Activated T-cell treated with anti-CD3 and anti-CD28 coated beads, Interleukin-2, amount 50 U/mL, for 1 hour (primary cell): Measurements from ENCODE around the gene GRM7.
"Not testable (repeated sequence)": the region's sequence is repeated elsewhere in the genome, so short reads cannot be mapped to it uniquely, and the experiment has no call there.

ENCODE experiments used
- DNase-seq: peaks from one replicate; pipeline ENCODE4 v3.0.0-alpha.2; 2020

GRM7 gene

DNA sequence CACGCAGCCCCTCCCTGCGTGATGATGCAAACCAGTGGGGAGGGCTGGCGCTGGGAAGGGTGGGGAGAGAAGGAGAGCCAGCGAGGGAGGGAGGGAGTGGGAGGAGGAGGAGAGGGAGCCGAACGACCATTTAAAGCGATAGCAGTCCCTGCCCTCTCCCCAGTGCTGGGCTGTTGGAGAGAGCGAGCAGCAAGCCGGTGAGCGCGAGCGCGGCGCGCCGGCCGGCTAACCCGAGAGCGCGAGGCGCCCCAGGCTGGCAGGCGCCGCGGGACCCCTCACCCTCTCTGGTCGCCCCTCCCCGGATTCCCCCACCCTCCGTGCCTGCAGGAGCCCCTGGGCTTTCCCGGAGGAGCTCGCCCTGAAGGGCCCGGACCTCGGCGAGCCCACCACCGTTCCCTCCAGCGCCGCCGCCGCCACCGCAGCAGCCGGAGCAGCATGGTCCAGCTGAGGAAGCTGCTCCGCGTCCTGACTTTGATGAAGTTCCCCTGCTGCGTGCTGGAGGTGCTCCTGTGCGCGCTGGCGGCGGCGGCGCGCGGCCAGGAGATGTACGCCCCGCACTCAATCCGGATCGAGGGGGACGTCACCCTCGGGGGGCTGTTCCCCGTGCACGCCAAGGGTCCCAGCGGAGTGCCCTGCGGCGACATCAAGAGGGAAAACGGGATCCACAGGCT is at the start of gene GRM7:
Gene GRM7, plus strand, starts transcription at position 162 of the 671 bp plus-strand sequence.
- no peak for DNase-seq

DNA sequence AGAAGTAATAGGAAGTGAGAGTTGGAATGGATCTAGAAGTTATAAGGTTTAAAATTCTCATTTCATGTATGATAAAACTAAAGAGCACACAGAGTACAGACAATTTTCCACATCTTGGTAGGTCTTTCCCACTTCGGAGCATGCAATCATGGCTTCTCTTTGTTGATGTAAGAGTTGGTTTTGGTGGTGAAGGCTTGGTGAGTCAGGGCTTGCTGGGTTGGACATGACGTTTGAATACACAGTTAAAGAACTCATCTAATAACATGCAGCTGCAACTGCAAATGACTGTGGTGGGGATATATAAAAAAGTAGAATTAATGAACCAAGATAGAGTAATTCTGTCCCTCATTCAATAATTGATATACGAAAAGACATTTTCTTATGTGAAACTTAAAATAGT is 39.5 kb upstream of the GRM7 start:
- no peak for DNase-seq

DNA sequence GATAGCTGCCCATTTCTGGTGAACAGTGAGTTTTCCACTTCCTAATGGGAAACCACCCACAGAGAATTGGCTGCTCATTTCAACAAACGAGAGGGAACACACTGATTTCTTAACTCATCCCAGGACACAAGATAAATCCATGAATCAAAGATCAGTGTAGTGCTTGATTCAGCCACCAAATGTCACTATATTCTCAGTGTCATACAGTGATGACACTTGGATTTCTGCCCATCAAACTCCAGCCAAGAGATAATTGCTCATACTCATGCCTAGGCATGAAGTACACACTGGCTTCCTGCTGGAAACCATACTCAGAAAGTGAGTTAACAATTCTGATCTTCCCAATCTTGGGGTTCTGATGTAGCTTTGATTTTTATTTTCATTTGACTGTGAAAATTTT is 35.4 kb upstream of the GRM7 start:
- no peak for DNase-seq

DNA sequence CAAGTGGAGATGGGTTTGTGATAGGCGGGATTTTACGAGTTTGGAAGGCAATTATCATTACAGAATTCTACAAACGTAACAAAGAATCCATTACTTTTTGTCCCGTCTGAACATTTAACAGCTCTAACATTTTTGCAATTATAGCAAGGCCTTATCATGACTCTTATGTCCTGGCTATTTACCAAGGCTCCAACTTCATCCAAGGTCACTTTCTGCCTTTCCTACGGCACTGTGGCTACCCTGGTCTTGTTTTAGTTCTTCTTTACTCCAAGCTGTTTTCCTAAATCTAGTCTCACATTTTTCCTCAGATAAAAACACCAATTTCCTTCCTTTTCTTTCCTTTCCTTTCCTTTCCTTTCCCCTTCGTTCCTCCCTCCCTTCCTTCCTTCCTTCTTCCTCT is 33.5 kb upstream of the GRM7 start:
- no peak for DNase-seq

DNA sequence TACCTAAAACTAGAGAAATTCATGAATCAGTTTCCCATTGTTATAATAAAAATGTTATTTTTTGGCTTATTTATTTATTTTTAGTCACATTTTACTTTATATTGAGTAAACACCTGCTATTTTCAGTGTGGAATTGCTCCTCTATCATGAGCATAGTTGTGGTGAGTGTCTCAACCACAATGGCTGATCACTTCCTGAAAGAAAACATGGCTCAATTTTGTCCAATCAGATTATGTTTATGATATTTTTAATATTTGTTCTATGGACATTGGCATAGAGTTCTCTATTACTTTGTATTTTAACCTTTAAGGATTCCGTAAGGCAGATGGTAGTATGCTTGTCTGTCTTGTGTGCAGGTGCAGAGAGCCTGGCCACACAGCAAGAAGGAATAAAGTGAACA is 16.2 kb upstream of the GRM7 start:
- no peak for DNase-seq

DNA sequence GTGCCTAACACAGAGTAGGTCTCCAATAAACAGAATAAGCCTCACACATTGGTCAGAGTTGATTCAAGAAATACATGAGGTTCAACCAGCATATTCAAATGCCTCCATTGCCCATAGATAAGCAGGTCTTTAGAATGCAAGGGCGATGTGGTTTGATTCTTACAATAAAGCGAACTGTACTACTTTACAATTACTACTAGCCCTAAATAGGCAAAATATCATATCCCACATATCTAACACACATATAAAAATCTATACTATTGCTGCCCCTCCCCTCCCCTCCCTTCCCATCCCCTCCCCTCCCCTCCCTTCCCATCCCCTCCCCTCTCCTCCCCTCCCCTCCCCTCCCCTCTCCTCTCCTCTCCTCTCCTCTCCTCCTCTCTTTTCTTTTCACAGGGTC is 6.7 kb upstream of the GRM7 start:
- no peak for DNase-seq

DNA sequence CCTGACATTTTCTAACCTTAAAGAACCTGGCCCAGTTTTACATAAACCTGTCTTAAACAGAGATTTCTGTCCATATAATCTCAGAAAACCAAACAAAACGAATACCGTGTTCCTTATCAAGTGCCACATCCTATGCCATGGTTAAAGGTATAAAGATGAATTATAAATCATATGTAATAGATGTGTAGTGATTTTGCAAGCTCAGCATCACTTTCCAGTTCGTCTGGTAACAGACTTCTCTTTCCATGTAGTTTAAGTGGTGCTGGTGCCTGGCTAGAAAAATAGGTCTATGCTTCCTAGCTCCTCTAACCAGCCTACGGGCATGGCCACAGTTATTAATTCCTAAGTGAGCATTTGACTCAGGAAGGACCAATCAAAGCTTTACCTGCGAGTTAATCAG is 3.4 kb upstream of the GRM7 start:
- no peak for DNase-seq

DNA sequence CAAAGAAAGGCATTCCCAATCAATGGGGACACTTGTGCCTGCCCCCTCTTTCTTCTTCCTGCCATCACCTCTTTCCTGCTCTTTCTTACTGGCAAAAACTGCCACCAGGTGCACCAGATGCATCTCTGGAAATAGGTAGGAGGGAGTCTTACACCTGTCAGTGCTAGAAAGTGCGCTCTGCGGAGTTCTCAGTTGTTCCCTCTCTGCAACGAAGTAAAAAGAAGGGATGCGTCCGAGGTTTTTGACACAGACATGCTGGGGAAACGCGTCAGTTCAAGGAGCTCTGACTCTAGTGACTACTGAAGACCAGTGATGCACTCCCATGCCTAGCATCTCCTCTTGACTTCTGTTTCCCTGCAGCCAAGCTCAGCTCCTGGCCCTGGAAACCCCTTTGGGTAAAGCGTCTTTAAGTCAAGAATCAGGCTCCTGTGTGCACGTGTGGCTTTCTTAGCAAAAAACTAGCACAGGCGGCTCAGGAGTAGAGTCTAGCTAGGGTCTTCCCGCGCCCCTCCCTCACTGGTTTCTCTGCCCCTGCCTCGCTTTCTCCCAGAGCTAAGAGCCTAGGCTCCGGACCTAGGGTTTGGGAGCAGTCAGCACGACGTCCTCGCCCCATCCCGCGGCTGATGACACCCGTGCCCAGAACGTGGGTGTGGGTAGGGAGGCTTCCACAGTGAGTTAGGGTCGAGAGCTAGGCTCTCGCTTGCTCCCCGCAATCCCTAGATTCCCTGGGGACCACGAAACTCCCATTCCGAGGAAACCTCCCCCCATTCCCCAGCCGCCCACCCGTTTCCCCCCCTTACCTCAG is 564 bp upstream of the GRM7 start:
- DNase-seq = no peak

DNA sequence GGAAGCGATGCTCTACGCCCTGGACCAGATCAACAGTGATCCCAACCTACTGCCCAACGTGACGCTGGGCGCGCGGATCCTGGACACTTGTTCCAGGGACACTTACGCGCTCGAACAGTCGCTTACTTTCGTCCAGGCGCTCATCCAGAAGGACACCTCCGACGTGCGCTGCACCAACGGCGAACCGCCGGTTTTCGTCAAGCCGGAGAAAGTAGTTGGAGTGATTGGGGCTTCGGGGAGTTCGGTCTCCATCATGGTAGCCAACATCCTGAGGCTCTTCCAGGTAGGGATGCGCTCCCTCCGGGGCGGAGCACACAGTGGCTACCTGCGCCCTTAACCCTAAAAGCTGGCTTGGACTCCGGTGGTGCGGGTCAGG is 698 bp downstream of the GRM7 start:
- no peak for DNase-seq

DNA sequence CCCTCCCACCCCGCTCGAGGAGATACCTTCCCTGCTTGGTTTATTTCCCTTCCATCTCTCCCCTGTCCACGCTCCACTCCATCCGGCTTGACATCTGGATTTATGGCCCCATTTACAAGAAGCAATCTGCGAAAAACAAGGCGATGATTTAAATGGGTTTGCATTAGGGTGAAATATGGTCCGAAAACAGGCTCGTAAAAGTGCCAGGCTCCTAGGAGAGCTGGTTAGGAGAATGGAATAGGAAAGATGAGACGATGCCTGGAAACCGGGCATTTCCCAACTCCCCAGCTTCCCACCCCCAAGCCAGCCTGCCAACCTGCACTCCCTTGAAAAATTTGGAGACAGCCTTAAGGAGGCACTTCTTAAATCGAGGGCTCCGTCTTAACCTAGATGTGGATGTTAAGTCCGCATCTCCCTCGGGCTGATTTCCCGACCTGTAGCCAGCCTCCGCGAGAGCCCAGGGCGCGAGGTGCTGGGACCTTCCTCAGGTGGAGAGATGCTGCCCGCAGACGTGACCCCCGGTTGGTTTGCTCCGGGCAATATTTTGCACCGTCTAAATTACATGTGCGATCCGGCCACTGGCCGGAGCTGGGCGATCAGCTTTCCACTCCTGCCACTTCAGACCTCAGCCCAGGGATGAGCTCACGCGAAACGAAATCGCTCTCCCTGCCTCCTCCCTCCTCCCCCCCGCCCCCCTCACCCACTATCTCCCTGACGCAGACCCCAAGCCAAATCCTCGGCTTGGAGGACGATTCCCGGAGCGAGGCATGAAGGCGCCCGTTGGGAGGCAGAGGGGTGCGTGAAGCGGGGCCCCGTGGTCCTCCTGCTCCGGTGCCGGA is 1.3 kb downstream of the GRM7 start:
- DNase-seq = no peak

DNA sequence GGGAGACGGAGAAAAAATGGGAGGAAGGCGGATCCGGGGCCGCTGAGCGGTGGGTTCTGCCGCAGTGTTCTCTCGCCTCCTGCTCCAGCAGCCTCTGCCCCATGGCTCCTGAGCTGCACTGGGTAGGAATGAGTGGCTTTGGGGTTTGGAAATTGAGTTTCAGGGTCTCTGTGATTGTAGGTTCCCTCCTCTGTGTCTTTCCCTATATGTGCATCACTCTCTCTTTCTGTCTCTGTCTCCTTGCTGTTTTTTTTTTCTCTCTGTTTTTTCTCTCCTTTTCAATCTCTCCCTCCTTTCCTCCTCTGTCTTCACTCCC is 1.9 kb downstream of the GRM7 start:
- DNase-seq = no peak

DNA sequence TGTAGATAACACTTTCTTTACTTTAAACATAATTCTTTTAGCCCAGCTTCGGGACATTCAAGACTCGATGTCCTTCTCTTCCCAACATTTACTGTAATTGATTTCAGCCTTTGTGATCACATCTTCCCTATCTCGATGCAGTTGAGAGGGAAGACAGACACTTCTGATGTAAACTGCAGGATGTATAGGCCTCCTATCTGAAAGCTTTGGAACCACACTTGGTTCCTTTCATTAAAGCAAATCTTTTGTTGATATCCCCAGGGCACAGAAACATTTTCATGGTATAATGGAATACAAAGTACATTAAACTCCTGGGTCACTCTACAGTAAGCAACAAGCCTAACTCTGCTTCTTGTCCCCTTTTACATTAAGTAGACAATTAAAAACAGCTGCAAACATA is 6.4 kb downstream of the GRM7 start:
- DNase-seq = no peak

DNA sequence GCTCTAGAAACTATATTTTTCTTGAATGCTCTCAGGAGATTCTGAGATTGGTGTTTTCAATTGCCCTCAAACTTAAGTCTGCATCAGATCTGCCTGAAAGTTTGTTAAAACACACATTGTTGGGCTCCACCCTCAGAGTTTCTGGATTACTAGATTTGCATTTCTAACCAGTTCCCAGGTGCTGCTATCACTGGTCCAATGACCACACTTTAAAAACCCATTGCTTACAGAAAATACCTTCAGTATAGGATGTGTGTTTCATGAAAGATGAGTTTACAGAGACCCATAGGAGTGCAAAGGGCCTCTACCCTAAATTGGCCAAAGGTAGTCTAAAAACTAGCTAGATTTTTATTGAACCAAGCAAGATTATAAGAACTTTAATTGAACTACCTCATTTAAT is 17.8 kb downstream of the GRM7 start:
- no peak for DNase-seq

DNA sequence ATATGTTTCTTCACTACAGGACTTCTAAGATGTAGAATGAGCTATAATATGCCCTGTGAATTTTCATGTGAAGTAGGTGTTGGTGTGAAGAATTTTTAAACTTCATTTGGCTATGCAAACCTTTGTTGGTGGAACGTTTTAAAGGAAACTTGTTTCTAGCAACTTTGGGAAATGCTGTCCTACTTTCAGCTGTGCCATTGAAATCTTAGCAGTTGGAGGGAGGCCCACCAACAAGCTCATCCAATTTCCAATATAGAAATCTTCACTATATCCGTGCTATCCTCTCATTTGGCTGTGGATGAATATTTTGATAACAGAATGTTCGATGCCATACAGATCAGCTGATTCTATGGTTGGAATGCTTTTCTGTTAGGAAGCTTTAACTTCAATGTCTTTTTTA is 51.3 kb downstream of the GRM7 start:
- no peak for DNase-seq

DNA sequence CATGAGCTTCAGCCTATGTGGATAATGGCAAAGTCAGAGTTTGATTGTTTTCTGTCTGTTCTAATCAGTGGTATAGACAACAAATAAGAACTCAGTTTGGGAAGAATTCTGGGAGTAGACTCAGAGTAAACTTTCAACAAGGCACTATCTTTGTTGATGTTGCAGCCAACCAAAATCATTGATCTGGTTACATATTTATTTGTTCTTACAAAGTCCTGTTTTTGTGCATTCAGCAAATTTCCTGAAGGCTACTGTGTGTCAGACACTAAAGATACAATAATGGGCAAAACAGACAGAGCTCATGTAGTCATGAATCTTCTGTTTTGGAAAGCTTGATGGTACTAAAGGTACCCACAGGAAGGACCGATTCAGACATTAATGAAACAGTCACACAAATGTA is 55.0 kb downstream of the GRM7 start:
- no peak for DNase-seq

DNA sequence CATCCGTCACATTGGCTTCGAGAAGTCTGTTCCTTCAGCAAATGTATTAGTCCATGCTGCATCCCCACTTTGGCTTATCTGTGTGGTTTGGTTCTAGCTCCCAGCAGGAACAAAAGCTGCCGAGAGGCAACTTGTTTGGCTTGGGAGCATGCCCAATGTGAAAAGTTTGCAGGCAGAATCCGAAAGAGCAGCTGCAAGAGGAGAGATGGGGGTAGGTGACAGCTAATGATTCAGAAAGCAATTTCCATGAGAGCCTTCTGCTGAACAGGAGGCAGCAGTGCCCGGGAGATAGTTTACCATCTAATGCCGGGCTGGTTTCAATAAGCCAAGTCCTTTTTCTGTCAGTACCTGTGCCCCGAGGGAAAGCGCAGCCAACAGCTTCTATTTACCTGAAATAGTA is 60.2 kb downstream of the GRM7 start:
- no peak for DNase-seq

DNA sequence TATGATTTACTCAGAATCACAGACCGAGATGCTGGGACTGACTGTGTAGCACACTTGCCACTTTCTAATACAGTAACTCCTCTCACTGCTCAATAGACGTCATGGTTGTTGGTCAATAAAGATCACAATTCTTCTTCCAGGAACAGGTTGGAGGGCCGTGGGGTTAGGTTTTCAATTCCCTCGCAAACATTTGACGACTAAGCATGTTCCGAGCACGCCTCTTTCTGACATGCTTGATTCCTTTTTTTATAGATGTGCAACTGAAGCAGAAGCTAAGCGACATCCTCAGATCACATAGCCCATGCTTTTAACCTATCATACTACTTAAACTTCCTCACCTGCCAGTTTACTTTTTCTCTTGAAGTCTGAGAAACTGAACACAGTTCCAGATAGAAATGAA is 61.0 kb downstream of the GRM7 start:
- DNase-seq = no peak

DNA sequence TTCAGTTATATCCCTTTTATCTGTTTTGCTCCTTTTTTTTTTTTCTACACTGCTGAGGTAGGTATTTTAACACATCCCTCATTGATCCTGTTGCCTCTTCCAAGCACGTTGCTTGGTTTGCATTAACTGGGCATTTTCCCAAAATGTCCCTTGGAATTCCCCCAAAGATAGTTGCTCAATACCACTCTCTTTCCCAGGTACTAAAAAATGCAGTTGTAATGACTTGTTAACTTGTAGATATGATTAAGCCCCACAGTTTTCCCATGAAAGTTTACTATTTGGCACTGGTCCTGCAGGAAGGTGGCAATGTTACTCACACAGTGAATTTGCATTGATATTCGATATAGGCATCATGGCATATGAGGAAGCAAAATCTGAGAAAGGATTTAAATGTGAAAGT is 67.1 kb downstream of the GRM7 start:
- DNase-seq = no peak

DNA sequence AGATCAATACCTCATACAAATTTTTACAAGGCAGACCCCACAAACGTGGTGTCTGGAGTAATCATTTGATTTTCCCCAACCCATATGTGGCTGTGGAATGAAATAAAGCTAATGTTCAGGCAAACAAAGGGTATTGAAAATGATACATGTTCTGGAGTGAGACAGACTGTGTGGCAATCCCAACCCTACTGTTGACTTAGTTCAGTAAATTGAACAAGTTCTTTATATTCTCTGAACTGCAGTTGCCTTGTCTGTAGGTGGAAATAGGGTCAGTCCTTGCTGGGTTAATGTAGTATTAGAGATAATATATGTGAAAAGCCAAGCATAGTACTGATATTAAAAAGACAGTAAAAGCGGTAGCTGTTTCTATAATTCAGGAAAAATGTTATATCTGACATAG is 69.0 kb downstream of the GRM7 start:
- DNase-seq = no peak

DNA sequence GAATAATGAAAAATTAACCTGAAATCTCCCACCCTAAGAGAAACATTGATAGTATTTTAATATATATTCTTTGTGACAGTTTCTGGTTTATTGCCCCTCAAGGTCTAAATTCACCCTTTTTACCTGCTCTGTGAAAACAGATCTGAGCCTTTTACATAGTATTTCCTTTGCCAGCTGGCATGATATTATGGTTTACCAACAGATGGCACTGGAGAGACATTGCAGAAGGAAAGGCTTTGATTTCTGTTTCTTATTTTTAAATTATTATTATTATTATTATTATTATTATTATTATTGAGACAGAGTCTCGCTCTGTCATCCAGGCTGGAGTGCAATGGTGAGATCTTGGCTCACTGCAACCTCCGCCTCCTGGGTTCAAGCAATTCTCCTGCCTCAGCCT is 74.5 kb downstream of the GRM7 start:
- DNase-seq = not testable (repeated sequence)

DNA sequence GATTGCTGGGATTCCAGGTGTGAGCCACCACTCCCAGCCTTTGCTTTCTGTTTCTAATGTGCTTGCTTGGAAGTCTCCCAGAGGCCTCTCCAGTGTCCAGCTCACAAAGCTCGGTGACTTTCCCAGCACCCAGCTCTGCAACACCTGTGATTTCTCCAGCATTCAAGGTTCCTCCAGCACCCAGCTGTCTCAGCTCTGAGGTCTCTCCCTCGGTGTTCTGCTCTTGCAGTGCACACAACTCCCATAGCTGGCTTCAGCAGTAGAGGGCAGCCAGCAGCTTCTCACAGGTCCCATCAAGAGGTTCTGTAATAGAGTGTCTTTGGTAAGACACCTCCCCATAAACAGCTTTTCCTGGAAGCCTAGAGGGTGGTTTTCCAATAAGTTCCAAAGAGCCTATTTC is 75.1 kb downstream of the GRM7 start:
- DNase-seq = no peak

DNA sequence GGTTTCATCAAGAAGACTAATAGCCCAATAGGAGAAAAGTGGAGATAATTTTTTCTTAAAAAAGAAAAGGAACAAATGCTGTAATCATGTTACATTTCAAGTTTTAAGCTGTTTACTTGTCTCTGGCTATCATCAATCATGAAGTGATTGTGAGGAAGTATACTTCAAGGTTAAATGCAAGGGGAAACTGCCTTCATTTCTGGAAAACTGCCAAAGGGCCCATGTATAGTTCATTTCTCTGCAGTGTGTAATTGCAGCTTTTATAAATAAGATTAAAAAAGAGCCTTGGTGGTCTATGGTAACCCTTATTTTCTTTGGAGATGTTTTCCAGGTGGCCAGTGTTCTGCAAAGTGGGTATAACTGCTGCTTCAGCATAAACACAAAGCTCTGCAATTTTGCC is 101.9 kb downstream of the GRM7 start:
- DNase-seq = no peak

DNA sequence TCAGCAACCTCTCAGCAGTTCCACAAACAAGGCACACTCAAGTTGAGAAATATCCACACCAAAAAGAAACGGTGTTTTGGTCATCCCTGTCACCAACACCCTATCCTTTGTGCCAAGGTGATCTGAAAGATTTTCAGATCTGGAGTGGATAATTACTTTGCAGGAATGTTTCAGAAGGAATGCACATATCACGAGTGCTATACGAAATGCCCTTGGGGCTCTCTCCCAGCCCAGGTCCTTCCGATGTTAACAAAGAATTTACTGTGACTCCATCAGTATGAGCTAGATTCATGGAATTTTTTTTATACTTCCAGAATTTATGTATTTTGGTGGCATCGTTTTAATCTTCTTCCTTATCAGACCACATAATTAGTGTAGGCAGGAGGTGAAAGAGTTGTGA is 105.0 kb downstream of the GRM7 start:
- no peak for DNase-seq

DNA sequence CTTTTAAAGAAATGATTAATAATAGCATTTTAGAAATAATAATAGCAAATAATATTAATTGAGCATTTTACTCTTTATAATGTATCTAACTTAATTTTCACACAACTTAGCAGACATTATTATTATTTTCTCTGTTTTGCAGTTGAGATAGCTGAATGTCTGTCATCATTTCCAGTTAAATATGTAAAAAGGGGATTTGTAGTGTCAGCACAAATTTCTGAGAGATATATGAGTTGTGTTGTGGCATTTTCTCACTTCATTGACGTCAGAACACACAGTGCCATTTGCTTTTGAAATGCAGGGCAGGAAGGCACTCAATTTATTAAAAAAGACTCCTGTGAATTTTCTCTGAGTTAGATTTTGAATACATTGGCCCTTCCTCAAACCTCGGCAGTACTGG is 111.0 kb downstream of the GRM7 start:
- no peak for DNase-seq
